ENCODE data around the gene DGCR2.
A peak's percentile ranks its signal among the peaks of the same experiment; 100 is the strongest.
"Not testable (repeated sequence)": the region's sequence is repeated elsewhere in the genome, so short reads cannot be mapped to it uniquely, and the experiment has no call there.

The DGCR2 gene

DNA sequence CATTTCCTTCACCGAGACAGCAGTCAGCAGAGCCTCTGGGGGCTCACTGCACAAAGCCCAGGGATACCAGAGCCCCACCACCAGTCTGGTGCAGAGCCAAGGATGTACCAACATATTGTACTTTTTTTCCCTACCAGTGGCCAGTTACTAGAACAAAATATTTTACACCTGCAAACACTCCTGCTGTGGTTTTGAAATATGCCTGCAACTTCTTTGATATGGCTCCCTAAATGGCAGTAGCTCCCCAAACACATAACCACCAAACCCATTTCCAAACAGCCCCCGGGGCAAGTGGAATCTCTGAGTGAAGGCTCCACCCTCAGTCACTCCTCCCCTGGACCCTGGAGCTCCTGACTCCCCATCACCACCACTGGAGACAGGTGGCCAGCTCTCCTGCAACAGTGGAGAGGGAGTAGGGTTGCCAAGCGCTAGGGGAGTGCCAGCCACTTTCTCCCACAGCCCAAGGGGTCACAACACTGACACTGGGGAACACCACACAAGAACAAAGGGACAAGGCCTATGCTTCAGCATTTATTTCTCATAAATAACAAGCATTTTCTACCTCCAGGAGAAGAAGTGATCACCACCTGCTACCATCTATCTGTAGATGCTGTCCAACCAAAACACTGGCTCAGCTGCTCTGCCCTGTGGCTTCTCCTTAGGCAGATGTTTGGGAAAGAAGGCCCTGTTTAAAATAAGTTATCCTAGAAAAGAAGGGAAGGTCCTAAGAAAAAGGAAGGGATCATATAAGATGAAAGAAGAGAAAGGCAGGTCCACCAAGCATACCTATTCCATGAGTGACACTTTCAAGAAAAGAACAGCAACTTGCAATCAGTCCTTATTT, 15.1 kb downstream of the DGCR2 start:
- no peak for DNase-seq

GRCh38 chr22:19105867-19106802, 16.1 kb downstream of the DGCR2 start:
- DNase-seq: no peak

DNA sequence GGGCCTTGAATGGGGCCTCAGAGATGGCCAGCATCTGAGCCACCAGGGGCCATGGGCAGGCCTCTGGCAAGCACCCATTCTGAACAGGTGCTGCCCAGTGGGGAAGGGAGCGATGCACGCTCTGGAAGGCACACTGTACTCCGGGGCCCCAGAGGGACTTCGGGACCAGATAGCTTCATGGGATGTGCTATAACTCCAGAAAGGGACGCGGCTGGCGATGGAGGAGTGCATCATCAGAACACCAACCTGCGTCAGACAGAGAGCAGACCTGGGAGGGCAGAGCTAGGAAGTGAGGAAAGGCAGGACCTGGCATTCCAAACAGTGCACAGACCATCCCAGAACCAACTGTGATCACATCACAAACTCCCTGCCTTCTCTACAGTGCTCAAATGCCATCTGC, 16.8 kb downstream of the DGCR2 start:
- no peak for DNase-seq

GRCh38 chr22:19103880-19104821, 18.1 kb downstream of the DGCR2 start:
- DNase-seq: no peak

GRCh38 chr22:19098157-19098556, 24.1 kb downstream of the DGCR2 start:
- DNase-seq: no peak

- DNase-seq: no peak
These were observed 24.7 kb downstream of the DGCR2 start for GRCh38 chr22:19097518-19097917.

- DNase-seq: no peak
These were observed 25.7 kb downstream of the DGCR2 start for GRCh38 chr22:19096555-19096954.

GRCh38 chr22:19094393-19094997, 27.7 kb downstream of the DGCR2 start:
- DNase-seq: no peak

DNA sequence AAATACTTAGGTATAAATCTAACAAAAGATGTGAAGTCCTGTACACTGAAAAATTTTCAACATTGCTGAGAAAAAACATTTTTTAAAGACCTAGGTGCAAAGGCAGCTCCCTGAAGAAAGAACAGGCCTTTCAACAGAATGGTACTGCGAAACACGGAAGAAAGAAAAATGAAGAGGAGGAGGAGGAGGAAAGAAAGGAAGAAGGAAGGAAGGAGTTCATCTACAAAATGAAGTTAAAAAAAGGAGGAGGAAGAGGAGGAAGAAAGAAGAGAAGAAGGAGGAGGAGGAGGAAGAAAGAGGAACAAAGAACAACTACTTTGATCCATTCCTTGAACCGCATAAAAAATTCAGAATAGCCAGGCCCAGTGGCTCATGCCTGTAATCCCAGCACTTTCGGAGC, 29.5 kb downstream of the DGCR2 start:
- no peak for DNase-seq

DNA sequence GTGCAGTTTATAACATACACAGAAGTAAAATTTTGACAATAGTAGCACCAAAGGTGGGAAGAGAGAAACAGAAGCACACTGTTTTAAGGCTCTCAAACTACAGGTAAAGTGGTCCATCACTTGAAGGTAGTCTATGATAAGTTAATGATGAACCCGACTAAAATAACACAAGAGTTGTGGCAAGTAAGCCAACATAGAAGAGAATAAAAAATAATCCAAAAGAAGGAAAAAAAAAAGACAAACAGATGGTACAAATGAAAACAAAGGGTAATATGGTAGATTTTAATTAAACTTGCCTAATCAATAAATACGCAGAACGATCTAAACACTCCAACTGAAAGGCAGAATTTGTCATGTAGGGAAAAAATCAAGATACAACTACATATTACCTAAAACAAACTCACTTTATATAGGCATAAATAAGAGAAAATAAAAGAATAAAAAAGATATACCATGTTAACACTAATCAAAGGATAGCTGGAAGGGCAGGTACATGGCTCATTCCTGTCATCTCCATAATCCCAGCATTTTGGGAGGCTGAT, 31.6 kb downstream of the DGCR2 start:
- DNase-seq: no peak

DNA sequence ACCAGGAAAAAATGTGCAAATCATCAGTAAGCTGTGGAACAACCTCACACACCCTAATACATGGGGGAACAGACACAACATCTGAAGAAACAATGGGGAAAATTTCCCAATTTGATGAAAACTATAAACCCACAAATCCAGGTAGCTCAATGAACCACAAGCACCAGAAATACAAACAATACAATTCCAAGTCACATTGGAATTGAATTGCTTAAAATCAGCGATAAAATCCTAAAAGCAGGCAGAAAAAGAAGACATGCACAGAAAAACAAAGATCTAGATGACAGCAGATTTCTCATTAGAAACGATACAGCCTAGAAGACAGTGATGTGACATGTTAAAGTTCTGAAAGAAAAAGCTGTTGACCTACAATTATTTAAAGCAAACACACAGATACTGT, 32.0 kb downstream of the DGCR2 start:
- no peak for DNase-seq

GRCh38 chr22:19088866-19089595, 33.2 kb downstream of the DGCR2 start:
- DNase-seq: no peak

DNA sequence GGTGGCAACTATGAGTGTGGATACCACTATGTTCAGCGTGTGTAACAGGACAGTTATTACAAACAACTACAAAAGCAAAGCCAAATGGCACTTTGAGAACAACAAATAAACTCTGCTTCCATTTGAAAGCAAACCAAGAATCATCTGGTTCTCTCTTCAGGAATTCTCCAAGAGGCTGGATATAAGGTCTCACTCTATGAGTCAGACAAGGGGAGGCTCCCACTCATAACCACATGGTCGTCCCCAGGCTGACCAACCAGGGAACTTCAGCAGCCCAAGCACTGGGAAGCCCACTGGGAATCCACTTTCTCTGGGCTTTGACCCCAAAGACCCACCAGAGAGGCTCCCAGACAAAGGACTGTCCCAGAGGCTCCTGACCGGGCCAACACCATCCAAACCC, 35.3 kb downstream of the DGCR2 start:
- DNase-seq: no peak

DNA sequence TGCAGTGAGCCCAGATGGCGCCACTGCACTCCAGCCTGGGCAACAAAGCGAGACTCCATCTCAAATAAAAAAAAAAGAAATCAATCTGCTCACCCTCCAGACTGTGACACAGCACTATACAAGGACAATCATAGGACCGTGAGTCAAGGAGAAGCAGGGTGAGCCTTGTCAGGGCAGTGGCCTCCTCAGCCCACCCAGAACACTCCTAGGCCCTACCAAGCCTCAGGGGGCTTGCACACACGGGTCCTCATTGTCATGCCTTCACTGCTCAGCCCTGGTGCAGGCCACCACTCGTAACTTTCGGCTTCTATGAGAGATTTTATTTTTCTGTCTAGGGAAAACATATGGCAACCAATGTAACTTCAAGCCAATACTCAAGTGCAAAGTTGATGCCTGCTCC, 35.8 kb downstream of the DGCR2 start:
- DNase-seq: no peak

GRCh38 chr22:19085233-19085718, 36.9 kb downstream of the DGCR2 start:
- peak; percentile 28 to 44 for DNase-seq

- DNase-seq: not testable (repeated sequence)
These were observed 37.6 kb downstream of the DGCR2 start for GRCh38 chr22:19084586-19084985.

GRCh38 chr22:19084126-19084525, 38.1 kb downstream of the DGCR2 start:
- not testable (repeated sequence) for DNase-seq

DNA sequence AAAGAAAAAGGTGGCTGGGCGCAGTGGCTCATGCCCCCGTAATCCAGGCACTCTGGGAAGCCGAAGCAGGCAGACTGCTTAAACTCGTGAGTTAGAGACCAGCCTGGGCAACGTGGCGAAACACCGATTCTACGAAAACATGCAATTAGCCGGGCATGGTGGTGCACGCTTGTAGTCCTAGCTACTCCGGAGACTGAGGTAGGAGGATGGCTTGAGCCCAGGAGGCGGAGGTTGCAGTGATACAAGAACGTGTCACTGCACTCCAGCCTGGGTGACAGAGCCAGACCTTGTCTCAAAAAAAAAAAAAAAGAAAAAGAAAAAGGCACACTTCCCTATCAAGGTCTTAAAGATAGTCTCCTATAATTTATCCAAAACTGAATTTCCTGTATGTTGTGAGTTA, 39.4 kb downstream of the DGCR2 start:
- DNase-seq: no peak

DNA sequence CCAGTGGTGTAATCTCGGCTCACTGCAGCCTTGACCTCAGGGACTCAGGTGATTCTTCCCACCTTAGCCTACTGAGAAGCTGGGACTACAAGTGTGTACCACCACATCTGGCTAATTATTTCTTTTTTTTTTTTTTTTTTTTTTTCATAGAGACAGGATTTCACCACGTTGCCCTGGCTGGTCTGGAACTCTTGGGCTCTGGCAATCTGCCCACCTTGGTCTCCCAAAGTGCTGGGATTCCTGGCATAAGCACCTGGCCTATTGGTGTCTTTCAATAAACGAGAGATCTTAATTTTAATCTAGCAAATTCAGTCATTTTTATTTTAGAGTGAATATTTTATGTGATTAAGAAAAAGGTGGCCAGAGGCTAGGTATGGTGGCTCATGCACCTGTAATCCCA, 40.1 kb downstream of the DGCR2 start:
- no peak for DNase-seq

DNA sequence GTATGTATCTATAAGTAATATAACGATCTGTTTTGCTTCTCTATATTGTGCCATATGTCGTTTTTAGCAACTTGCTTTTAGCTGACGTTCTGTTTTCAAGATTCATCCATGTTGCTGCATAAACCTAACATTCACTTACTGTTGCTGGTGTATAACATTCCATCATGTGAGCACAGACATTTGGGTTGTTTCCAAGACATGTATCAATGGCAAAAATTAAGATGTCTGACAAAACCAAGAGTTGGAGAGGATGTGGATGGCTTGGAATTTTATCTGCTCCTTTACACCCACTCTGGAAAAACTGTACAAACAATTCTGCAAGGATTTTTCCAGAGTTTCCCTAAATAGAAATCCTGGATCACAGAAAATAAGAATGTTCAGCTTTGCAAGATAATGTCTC, 40.9 kb downstream of the DGCR2 start:
- DNase-seq: no peak

- DNase-seq: no peak
These were observed 41.4 kb downstream of the DGCR2 start for GRCh38 chr22:19080853-19081252.

All from SHP77 (cell line).